ENCODE measurements around the gene COMMD7. TPM values are rescaled to one million over a fixed set of nuclear protein-coding genes. Genes with fewer than 3 reads are reported as not detected.

Gene COMMD7
- total RNA-seq (2014; rRNA removed; shearing (Covaris generic); ENCODE audit: low replicate concordance): 85.9 and 100.0 TPM in 2 replicates

GRCh38 chr20:32743237-32744112 is at the start of gene COMMD7:
Gene COMMD7, minus strand, starts transcription at chr20:32743467. Its CDS starts 76 bp downstream, at chr20:32743391.
- in situ Hi-C loops (cut with HindIII; ENCODE audit: low pct_unique_long_range_greater_than_20kb, low sequenced_read_pairs): no loop called here
- peak; percentile 85 for DNase-seq (ENCODE audit: low read depth)

GRCh38 chr20:32792731-32793458 is 49.6 kb upstream of the COMMD7 start:
- no peak for DNase-seq (ENCODE audit: low read depth)
- in situ Hi-C loops (cut with HindIII; ENCODE audit: low pct_unique_long_range_greater_than_20kb, low sequenced_read_pairs): no loop called here

- in situ Hi-C loops (cut with HindIII; ENCODE audit: low pct_unique_long_range_greater_than_20kb, low sequenced_read_pairs): no loop called here
- no peak for DNase-seq (ENCODE audit: low read depth)
These were observed 49.0 kb upstream of the COMMD7 start for GRCh38 chr20:32792316-32792715.

GRCh38 chr20:32790751-32791057 is 47.4 kb upstream of the COMMD7 start:
- in situ Hi-C loops (cut with HindIII; ENCODE audit: low pct_unique_long_range_greater_than_20kb, low sequenced_read_pairs): no loop called here
- no peak for DNase-seq (ENCODE audit: low read depth)

- in situ Hi-C loops (cut with HindIII; ENCODE audit: low pct_unique_long_range_greater_than_20kb, low sequenced_read_pairs): no loop called here
- DNase-seq (ENCODE audit: low read depth): peak; percentile 67
These were observed 46.9 kb upstream of the COMMD7 start for GRCh38 chr20:32789896-32790750.

GRCh38 chr20:32787168-32787567 is 43.9 kb upstream of the COMMD7 start:
- in situ Hi-C loops (cut with HindIII; ENCODE audit: low pct_unique_long_range_greater_than_20kb, low sequenced_read_pairs): no loop called here

GRCh38 chr20:32786059-32786760 is 42.9 kb upstream of the COMMD7 start:
- DNase-seq (ENCODE audit: low read depth): no peak
- in situ Hi-C loops (cut with HindIII; ENCODE audit: low pct_unique_long_range_greater_than_20kb, low sequenced_read_pairs): no loop called here

More at GRCh38 chr20:32787168-32787567, 43.9 kb upstream of the COMMD7 start:
- no peak for DNase-seq (ENCODE audit: low read depth)

GRCh38 chr20:32784369-32785080 is 41.3 kb upstream of the COMMD7 start:
- DNase-seq (ENCODE audit: low read depth): no peak
- in situ Hi-C loops (cut with HindIII; ENCODE audit: low pct_unique_long_range_greater_than_20kb, low sequenced_read_pairs): no loop called here

- in situ Hi-C loops (cut with HindIII; ENCODE audit: low pct_unique_long_range_greater_than_20kb, low sequenced_read_pairs): no loop called here
- DNase-seq (ENCODE audit: low read depth): no peak
These were observed 37.7 kb upstream of the COMMD7 start for GRCh38 chr20:32780749-32781655.

- no peak for DNase-seq (ENCODE audit: low read depth)
- in situ Hi-C loops (cut with HindIII; ENCODE audit: low pct_unique_long_range_greater_than_20kb, low sequenced_read_pairs): no loop called here
These were observed 37.0 kb upstream of the COMMD7 start for GRCh38 chr20:32780278-32780677.

- in situ Hi-C loops (cut with HindIII; ENCODE audit: low pct_unique_long_range_greater_than_20kb, low sequenced_read_pairs): no loop called here
- DNase-seq (ENCODE audit: low read depth): no peak
These were observed 36.4 kb upstream of the COMMD7 start for GRCh38 chr20:32779500-32780211.

GRCh38 chr20:32777177-32777956 is 34.1 kb upstream of the COMMD7 start:
- DNase-seq (ENCODE audit: low read depth): peak; percentile 84
- in situ Hi-C loops (cut with HindIII; ENCODE audit: low pct_unique_long_range_greater_than_20kb, low sequenced_read_pairs): no loop called here

- in situ Hi-C loops (cut with HindIII; ENCODE audit: low pct_unique_long_range_greater_than_20kb, low sequenced_read_pairs): no loop called here
These were observed 32.2 kb upstream of the COMMD7 start for GRCh38 chr20:32775336-32775991.

GRCh38 chr20:32773855-32774254 is 30.6 kb upstream of the COMMD7 start:
- no peak for DNase-seq (ENCODE audit: low read depth)
- in situ Hi-C loops (cut with HindIII; ENCODE audit: low pct_unique_long_range_greater_than_20kb, low sequenced_read_pairs): no loop called here

More at GRCh38 chr20:32775336-32775991, 32.2 kb upstream of the COMMD7 start:
- no peak for DNase-seq (ENCODE audit: low read depth)

- no peak for DNase-seq (ENCODE audit: low read depth)
- in situ Hi-C loops (cut with HindIII; ENCODE audit: low pct_unique_long_range_greater_than_20kb, low sequenced_read_pairs): no loop called here
These were observed 30.0 kb upstream of the COMMD7 start for GRCh38 chr20:32773223-32773622.
